Type B pancreatic cell (in vitro differentiated cells): ENCODE measurements around the gene ENDOD1. TPM values are rescaled to one million over a fixed set of nuclear protein-coding genes. Genes with fewer than 3 reads are reported as not detected.
A peak's percentile ranks its signal among the peaks of the same experiment; 100 is the strongest.

Experiments used
- DNase-seq: peaks from one replicate; pipeline ENCODE4 v3.0.0; 2021; ENCODE audit warnings: mixed read lengths; ENCODE audit not compliant: unreplicated experiment; ENCODE audit errors: extremely low spot score
- H3K27ac Mint-ChIP-seq: 2 replicates; pipeline ENCODE4 v1.8.0; 2021; ENCODE audit warnings: mild to moderate bottlenecking, mixed read lengths
- H3K27me3 Mint-ChIP-seq: 2 replicates; pipeline ENCODE4 v1.8.0; 2021; ENCODE audit warnings: mixed read lengths
- H3K36me3 Mint-ChIP-seq: 2 replicates; pipeline ENCODE4 v1.8.0; 2021; ENCODE audit warnings: mixed read lengths
- H3K4me1 Mint-ChIP-seq: one replicate; pipeline ENCODE4 v1.8.0; 2021; ENCODE audit warnings: mixed read lengths; ENCODE audit not compliant: unreplicated experiment
- H3K4me3 Mint-ChIP-seq: 2 replicates; pipeline ENCODE4 v1.8.0; 2021; ENCODE audit warnings: mild to moderate bottlenecking, mixed read lengths
- H3K9me3 Mint-ChIP-seq: 2 replicates; pipeline ENCODE4 v1.8.0; 2021; ENCODE audit warnings: mixed read lengths
- CTCF ChIP-seq: fragments of 200-600 bp; sonication (generic); conservative IDR thresholded peaks from 2 replicates; pipeline ENCODE4 v1.5.0; 2021; ENCODE audit warnings: antibody characterized with exemption, mild to moderate bottlenecking
- total RNA-seq: library from RNA; stranded (reverse); gene quantifications from 2 replicates; pipeline ENCODE4 v1.2.1, GENCODE V29; 2021; ENCODE audit warnings: low replicate concordance

Gene ENDOD1
- total RNA-seq, 1 donor from 2014 or later: 12.0 TPM

- Mint-ChIP-seq H3K4me3 (peak overlapping the region; percentile 86), H3K36me3 (no peaks in the 10 kb centered on the region), H3K27me3 (no peaks in the 10 kb centered on the region), H3K9me3 (no peaks in the 10 kb centered on the region), H3K4me1 (peaks cover 24% of the 10 kb centered on the region), H3K27ac (peak overlapping the region; percentile 74)
- DNase-seq: no peak
- TF ChIP-seq CTCF: no peak
Observed at GRCh38 chr11:95149651-95150364, 60.2 kb downstream of the ENDOD1 start.

- H3K9me3 Mint-ChIP-seq: no peaks in the 10 kb centered on the region
- H3K27me3 Mint-ChIP-seq: no peaks in the 10 kb centered on the region
- H3K4me3 Mint-ChIP-seq: peak overlapping the region; percentile 86
- peak; percentile 90 for DNase-seq
- H3K4me1 Mint-ChIP-seq: peaks cover 24% of the 10 kb centered on the region
- TF ChIP-seq CTCF: peak; percentile 86
- H3K27ac Mint-ChIP-seq: peak overlapping the region; percentile 74
- H3K36me3 Mint-ChIP-seq: no peaks in the 10 kb centered on the region
Observed at GRCh38 chr11:95150956-95151684, 61.5 kb downstream of the ENDOD1 start.

GRCh38 chr11:95152876-95153856, 63.5 kb downstream of the ENDOD1 start:
- H3K27me3 Mint-ChIP-seq: no peaks in the 10 kb centered on the region
- peaks cover 3% of the 10 kb centered on the region for H3K36me3 Mint-ChIP-seq
- no peaks in the 10 kb centered on the region for H3K9me3 Mint-ChIP-seq
- DNase-seq: no peak
- no peak for TF ChIP-seq CTCF
- H3K4me1 Mint-ChIP-seq: peaks cover 12% of the 10 kb centered on the region
- H3K4me3 Mint-ChIP-seq: no peak overlapping the region
- H3K27ac Mint-ChIP-seq: no peak overlapping the region

GRCh38 chr11:95153857-95154246, 64.2 kb downstream of the ENDOD1 start:
- Mint-ChIP-seq H3K4me1 (peaks cover 12% of the 10 kb centered on the region), H3K4me3 (no peak overlapping the region), H3K27ac (no peak overlapping the region), H3K27me3 (no peaks in the 10 kb centered on the region), H3K36me3 (peaks cover 4% of the 10 kb centered on the region), H3K9me3 (no peaks in the 10 kb centered on the region)
- no peak for DNase-seq
- TF ChIP-seq CTCF: no peak

GRCh38 chr11:95154514-95154913, 64.9 kb downstream of the ENDOD1 start:
- Mint-ChIP-seq H3K36me3 (peaks cover 4% of the 10 kb centered on the region), H3K27ac (no peak overlapping the region), H3K4me1 (peaks cover 6% of the 10 kb centered on the region), H3K9me3 (no peaks in the 10 kb centered on the region), H3K27me3 (no peaks in the 10 kb centered on the region), H3K4me3 (no peak overlapping the region)
- peak; percentile 80 for TF ChIP-seq CTCF
- DNase-seq: no peak
